HG03025 (cell line): Measurements from ENCODE around the gene PLA1A.
"Not testable (repeated sequence)": the region's sequence is repeated elsewhere in the genome, so short reads cannot be mapped to it uniquely, and the experiment has no call there.

Experiments used
- ATAC-seq: cut with Tn5 transposase; IDR thresholded peaks from one replicate; pipeline ENCODE4 v1.9.1; 2021; ENCODE audit warnings: mild to moderate bottlenecking, moderate library complexity; ENCODE audit not compliant: unreplicated experiment, low FRiP score

The PLA1A gene

GRCh38 chr3:119575507-119575906 lies 22.2 kb upstream of the PLA1A start:
- ATAC-seq = no peak

GRCh38 chr3:119579366-119580066 lies 18.2 kb upstream of the PLA1A start, which contains the start of gene ADPRH:
ADPRH (plus strand) TSS chr3:119579492; CDS start chr3:119582170, 2,678 bp downstream.
- peak; percentile 59 for ATAC-seq

- peak; percentile 73 for ATAC-seq
Measured at GRCh38 chr3:119580067-119580760, 17.5 kb upstream of the PLA1A start.

- no peak for ATAC-seq
Measured at GRCh38 chr3:119582178-119582577, 15.5 kb upstream of the PLA1A start.

GRCh38 chr3:119585208-119585607 lies 12.5 kb upstream of the PLA1A start:
- no peak for ATAC-seq

- ATAC-seq = no peak
Measured at GRCh38 chr3:119585856-119586570, 11.7 kb upstream of the PLA1A start.

GRCh38 chr3:119586733-119587172 lies 10.9 kb upstream of the PLA1A start:
- no peak for ATAC-seq

- ATAC-seq = no peak
Measured at GRCh38 chr3:119588112-119588511, 9.6 kb upstream of the PLA1A start.

GRCh38 chr3:119589102-119589773 lies 8.4 kb upstream of the PLA1A start:
- no peak for ATAC-seq

GRCh38 chr3:119590706-119591105 lies 7.0 kb upstream of the PLA1A start:
- ATAC-seq = no peak

GRCh38 chr3:119592861-119593260 lies 4.8 kb upstream of the PLA1A start:
- no peak for ATAC-seq

- no peak for ATAC-seq
Measured at GRCh38 chr3:119594066-119594465, 3.6 kb upstream of the PLA1A start.

GRCh38 chr3:119594929-119595328 lies 2.8 kb upstream of the PLA1A start:
- not testable (repeated sequence) for ATAC-seq

- no peak for ATAC-seq
Measured at GRCh38 chr3:119595639-119596334, 1.9 kb upstream of the PLA1A start.

- no peak for ATAC-seq
Measured at GRCh38 chr3:119596398-119596797, 1.3 kb upstream of the PLA1A start.

GRCh38 chr3:119598410-119599098 lies 869 bp downstream of the PLA1A start:
- ATAC-seq = no peak

- no peak for ATAC-seq
Measured at GRCh38 chr3:119599558-119600174, 2.0 kb downstream of the PLA1A start.

- peak; percentile 74 for ATAC-seq
Measured at GRCh38 chr3:119600732-119601131, 3.0 kb downstream of the PLA1A start.

GRCh38 chr3:119601154-119601553 lies 3.5 kb downstream of the PLA1A start:
- no peak for ATAC-seq
